Mucosa of descending colon (tissue), 3 donors: Measurements from ENCODE around the gene KRTAP13-2. TPM values are rescaled to one million over a fixed set of nuclear protein-coding genes. Genes with fewer than 3 reads are reported as not detected.
A peak's percentile ranks its signal among the peaks of the same experiment; 100 is the strongest.

Experiments
- ATAC-seq: fragments of 200-7000 bp; cut with Tn5 transposase; one replicate; pipeline ENCODE4 v1.9.1; 2020; ENCODE audit warnings: mild to moderate bottlenecking, moderate library complexity
- DNase-seq, 3 donors: peaks; one replicate each; pipeline ENCODE4 v3.0.0-alpha.2; 2020
- H3K36me3 ChIP-seq: fragments of 200-600 bp; one replicate; pipeline ENCODE4 v1.8.0; 2021; ENCODE audit warnings: low read depth, mild to moderate bottlenecking
- H3K4me1 ChIP-seq: fragments of 200-600 bp; one replicate; pipeline ENCODE4 v1.8.0; 2021; ENCODE audit warnings: low read depth, mild to moderate bottlenecking
- H3K4me3 ChIP-seq: fragments of 200-600 bp; one replicate; pipeline ENCODE4 v1.8.0; 2021; ENCODE audit warnings: mild to moderate bottlenecking
- H3K9me3 ChIP-seq: fragments of 200-600 bp; one replicate; pipeline ENCODE4 v1.8.0; 2021; ENCODE audit warnings: mild to moderate bottlenecking
- intact Hi-C, 2 donors: fragments of 100-400 bp; cut with DNase I in 1 of 2; cut with micrococcal nuclease in 1 of 2; formaldehyde crosslinking; loops; one replicate each; pipeline versions ENCODE4 v1.11.0 to v1.11.1; 2022; cut with DNase I, micrococcal nuclease
- total RNA-seq, 3 donors: library from RNA; stranded (reverse); fragmentation: NEBNext Ultra II Directional in 2 of 3; extraction: Animal tissue kit (Norgen Biotek cat#: 25700) in 2 of 3; gene quantifications; one replicate each; pipeline versions ENCODE4 v1.2.1 to v1.2.4, GENCODE V29; 2021 to 2023
- TF ChIP-seq, protein P1 (sequence below): fragments of 200-600 bp; IDR thresholded peaks from one replicate; pipeline ENCODE4 v1.8.0; 2022; ENCODE audit warnings: antibody characterized with exemption, mild to moderate bottlenecking
- donor health status: DM: no; HTN: no; CAD: no; lungs with moderate emphysema.
- donor health status: DM: no; HTN: no; CAD: no.
- donor health status: DM: no; HTN: yes; CAD: no.

The KRTAP13-2 gene
- total RNA-seq, 3 donors from 2014 or later: 0.47 to 15.0 (median 2.9) TPM

DNA sequence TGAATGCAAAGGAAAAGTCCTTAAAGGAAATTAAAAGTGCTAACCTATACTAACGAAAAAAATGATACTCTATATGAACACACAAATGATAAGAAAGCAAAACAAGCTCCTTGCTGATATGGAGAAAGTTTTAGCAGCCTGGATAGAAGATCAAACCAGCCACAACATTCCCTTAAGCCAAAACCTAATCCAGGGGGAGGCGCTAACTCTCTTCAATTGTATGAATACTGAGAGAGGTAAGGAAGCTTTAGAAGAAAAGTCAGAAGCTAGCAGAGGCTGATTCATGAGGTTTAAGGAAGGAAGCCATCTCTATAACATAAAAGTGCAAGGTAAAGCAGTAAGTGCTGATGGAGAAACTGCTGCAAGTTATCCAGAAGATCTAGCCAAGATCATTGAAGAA lies 27.1 kb downstream of the KRTAP13-2 start:
- Histone ChIP-seq H3K4me3 (no peak overlapping the region), H3K36me3 (no peaks in the 10 kb centered on the region), H3K9me3 (no peaks in the 10 kb centered on the region), H3K4me1 (no peaks in the 10 kb centered on the region)
- no peak for ATAC-seq
- TF ChIP-seq, protein P1, sequence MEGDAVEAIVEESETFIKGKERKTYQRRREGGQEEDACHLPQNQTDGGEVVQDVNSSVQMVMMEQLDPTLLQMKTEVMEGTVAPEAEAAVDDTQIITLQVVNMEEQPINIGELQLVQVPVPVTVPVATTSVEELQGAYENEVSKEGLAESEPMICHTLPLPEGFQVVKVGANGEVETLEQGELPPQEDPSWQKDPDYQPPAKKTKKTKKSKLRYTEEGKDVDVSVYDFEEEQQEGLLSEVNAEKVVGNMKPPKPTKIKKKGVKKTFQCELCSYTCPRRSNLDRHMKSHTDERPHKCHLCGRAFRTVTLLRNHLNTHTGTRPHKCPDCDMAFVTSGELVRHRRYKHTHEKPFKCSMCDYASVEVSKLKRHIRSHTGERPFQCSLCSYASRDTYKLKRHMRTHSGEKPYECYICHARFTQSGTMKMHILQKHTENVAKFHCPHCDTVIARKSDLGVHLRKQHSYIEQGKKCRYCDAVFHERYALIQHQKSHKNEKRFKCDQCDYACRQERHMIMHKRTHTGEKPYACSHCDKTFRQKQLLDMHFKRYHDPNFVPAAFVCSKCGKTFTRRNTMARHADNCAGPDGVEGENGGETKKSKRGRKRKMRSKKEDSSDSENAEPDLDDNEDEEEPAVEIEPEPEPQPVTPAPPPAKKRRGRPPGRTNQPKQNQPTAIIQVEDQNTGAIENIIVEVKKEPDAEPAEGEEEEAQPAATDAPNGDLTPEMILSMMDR: no peak
- intact Hi-C loops: no loop called here
- DNase-seq: no peak

DNA sequence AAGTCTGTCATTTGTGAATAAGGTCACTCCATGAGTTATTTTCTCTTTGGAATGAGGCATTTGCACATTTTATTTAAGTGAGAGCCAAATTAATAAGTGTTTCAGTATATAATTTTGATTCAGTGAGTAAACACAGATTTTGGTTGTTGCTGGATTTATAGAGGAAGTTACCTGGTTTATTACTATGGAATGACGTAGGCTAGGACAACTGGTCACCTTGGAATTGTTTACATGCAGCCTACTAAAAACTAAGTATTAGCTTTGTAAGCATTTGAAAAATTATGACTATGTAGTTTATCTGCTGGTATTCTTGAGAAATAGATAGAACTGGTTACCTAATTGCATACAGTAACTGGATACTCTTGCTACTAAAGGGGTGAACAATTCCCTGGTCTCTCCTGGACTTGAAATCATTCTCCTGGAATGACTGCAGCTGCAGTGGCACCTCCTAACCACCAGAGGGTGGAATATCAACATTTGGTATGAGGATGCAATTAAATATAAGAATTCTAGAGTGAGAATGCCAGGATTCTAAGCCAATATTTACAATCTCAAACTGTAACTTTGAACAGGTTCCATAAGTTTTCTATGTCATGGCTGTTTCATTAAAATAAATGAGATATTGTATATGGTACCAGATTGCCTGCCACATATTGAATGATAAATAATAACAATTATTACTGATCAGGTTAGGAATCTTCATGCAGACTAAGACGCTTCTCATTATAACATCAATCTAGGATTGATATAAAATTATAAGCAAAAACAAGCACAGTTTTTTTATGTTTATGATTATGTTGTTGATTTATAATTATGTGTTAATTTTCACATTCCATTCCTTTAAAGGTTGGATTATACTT lies 31.1 kb downstream of the KRTAP13-2 start:
- no peaks in the 10 kb centered on the region for H3K9me3 ChIP-seq
- peak in 1 of 3 donors; percentile 74 for DNase-seq
- TF ChIP-seq, protein P1: peak; percentile 82
- peak; percentile 80 for ATAC-seq
- H3K4me1 ChIP-seq: no peaks in the 10 kb centered on the region
- no peak overlapping the region for H3K4me3 ChIP-seq
- no peaks in the 10 kb centered on the region for H3K36me3 ChIP-seq
- intact Hi-C loops: no loop called here

DNA sequence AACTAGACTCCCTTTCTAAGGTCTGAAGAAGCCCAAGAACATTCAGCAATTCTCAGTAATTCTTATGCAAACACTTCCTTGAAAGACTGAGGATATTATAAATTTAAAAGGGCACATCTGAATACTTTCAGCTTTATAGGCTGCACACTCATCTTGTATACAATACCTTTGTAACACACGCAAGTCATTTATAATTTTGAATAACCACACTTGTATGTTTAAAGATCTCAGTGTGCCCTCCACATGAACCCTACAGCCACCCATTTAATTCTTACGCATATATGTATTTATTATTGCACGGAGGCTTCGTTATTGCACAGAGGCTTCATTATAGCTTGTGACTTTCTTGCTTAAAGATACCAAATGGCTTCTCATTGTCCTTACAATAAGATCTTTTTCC lies 33.4 kb downstream of the KRTAP13-2 start:
- TF ChIP-seq, protein P1: no peak
- DNase-seq (no peak), ATAC-seq (no peak)
- H3K36me3 ChIP-seq: no peaks in the 10 kb centered on the region
- intact Hi-C loops: no loop called here
- no peaks in the 10 kb centered on the region for H3K4me1 ChIP-seq
- no peaks in the 10 kb centered on the region for H3K9me3 ChIP-seq
- no peak overlapping the region for H3K4me3 ChIP-seq

- Histone ChIP-seq H3K9me3 (no peaks in the 10 kb centered on the region), H3K4me1 (no peaks in the 10 kb centered on the region), H3K4me3 (no peak overlapping the region), H3K36me3 (no peaks in the 10 kb centered on the region)
- DNase-seq: no peak
- no peak for ATAC-seq
- intact Hi-C loops: no loop called here
- TF ChIP-seq, protein P1: no peak
These were observed 34.3 kb downstream of the KRTAP13-2 start for GRCh38 chr21:30337772-30338171.

DNA sequence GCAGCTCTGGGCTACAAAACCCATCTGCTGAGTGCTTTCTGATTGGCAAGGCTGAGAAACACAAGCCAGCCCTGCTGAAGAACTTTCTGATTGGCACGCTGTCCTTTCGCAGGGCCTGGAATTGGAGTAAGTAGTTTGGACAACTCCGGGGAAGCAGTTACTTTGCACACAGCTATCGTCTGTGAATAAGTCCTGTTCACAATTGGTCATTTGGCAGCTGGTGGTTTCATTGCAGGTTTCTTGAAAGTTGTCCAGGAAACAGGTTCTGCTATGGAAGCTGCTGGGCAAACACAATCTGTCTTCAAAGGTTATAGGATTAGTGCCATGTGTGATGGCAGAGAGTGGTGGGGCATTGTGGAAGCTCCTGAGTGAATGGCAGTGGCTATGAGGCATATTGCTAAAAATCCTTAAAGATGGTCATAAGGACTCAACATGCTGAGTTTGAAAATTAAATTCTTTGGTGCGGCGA lies 34.8 kb downstream of the KRTAP13-2 start, which contains the start of gene KRTAP27-1:
TSS of gene KRTAP27-1 (minus strand) at position 419 of the 469 bp plus-strand sequence. CDS start at position 393, 26 bp downstream.
- H3K9me3 ChIP-seq: no peaks in the 10 kb centered on the region
- ATAC-seq (no peak), DNase-seq (no peak)
- TF ChIP-seq, protein P1: no peak
- H3K4me1 ChIP-seq: no peaks in the 10 kb centered on the region
- intact Hi-C loops: no loop called here
- no peak within 1 kb of the TSS for H3K4me3 ChIP-seq
- H3K36me3 ChIP-seq: no peaks in the 10 kb centered on the region
